Hematopoietic multipotent progenitor cell treated with erythropoietin and hydrocortisone succinate and interleukin-3 and kit ligand, for 6 days (in vitro differentiated cells): ENCODE measurements around the gene DDAH2.

ENCODE experiments used
- DNase-seq: peaks from one replicate; pipeline ENCODE4 v3.0.0-alpha.2; 2015

The DDAH2 gene

DNA sequence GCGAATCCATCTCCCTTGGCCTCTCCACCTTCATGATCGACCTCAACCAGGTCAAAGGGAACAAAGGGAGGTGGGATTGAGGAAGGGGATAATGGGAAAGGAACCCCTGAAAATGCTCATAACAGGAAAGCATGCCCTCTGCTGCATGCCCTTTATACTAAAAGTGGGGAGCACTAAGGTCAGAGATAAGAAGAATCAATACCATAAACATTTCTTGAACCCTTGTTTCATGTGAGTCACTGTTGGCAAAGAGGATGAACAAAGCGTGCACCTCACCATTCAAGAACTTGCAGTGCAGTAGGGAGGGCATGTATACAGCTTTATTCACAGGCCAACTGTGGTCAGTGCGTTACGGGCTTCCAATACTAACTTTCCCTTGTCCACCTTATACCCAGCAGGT, 31.7 kb upstream of the DDAH2 start:
- no peak for DNase-seq

DNA sequence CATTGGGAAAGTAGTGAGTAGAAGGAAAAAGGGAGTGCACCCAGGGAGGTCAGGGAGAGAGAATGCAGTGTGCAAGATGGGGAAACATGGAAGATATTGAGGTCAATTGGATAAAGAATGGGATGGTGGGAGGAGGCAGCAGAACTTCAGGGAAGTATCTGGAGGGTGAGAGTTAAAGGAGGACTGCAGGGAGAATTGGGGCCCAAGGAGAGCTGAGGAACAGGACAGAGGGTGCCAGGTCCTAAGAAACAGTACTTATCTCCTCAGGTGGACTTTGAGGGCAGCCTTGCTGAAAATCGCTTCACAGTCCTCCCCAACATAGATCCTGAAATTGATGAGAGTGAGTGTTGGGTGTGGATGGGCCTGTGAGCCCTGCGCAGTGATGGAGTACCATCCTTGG, 29.2 kb upstream of the DDAH2 start:
- no peak for DNase-seq

DNA sequence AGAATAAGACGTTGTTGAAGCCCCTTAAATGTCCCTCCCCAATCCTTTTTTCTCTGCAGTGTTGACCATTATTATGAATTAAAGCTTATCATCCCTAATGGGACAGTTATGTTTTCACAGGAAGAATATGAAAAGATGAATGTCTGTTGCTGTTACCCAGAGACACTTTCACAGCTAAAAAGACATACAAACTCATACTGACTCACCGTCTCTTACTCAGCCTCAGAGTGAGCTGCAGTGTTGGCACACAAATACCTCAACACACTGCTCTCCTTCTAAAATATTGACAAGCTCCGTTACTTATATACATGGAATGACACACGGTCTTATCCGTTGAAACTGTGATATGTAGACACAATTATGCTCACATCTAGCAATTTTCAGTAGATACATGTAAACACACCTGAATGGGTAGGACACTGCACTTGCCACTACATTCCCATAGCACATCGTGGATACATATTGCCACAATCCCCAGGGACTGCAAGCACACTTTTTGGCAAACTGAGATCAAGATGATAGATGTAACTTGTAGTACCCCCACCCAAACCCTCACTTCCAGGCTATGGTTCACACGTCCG, 23.7 kb upstream of the DDAH2 start:
- DNase-seq, result no peak

DNA sequence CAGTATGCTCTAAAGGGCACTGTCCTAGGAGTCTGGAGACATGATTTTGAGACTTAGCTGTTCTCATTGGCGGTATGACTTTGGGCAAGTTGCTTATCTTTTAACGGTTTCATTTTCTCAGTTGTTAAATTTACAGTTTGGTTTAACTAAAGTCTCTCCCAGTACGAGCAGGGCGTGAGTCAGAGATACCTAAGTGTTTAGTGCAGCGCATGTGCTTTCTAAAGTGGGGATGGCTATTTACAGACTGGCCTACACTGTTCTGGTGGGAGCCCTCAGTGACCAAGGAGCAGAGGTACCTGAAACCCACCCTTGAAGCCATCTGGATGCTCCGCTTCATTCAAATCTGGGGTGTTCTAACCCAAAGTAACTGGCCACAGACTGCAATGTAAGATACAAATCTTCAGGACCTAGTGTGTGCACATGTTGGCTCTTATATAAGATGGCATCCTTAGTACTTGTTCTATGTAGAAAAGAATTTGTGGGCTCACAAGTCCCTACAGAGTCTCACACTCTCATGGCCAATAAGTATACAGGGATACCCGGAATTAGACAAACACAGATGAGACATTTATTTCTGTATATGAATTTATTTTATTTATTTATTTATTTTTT, 21.4 kb upstream of the DDAH2 start:
- no peak for DNase-seq

DNA sequence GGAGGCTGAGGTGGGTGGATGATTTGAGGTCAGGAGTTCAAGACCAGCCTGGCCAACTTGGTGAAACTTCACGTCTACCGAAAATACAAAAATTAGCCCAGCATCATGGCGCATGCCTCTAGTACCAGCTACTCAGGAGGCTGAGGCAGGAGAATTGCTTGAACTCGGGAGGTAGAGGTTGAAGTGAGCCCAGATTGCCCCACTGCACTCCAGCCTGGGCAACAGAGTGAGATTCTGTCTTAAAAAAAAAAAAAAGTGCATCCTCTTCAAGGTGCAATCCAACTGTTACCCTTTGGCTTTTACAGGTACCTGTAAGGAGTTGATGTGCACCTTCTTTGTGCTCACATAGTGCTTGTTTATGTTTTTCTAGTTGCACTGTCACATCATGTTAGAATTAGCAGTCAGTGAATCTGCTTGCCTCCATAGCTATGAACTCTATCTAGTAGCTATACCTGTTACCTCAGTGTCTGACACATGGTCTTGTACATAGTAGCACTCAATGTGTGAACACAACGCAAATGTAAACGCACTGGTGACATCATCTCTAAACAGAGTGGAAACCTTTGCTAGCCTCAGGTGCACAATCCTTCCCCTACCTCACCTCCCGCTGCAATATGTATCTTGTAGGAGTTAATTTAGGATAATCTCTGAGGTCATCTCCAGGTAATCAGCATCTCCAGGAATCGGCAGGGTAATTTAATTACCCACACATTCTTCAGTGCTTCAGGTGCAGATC, 20.4 kb upstream of the DDAH2 start:
- no peak for DNase-seq

DNA sequence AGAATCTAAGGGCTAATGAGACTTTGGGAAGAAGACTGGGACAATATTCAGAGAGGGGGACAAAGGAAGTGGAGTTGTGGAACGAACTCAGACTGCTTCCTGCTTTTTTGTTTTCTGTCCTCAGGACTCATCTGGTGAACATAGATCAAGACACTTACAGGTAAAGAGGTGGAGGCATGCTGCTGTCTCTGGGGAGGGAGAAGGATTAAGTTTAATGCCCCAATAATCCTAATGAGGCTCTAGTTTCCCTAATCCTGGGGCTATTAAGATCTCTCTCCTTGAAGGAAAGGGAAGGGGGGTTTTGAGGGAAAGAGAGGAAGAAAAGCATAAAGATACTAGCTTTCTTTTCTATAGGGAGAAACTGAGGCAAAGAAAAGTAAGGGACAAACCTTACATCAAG, 15.3 kb upstream of the DDAH2 start:
- no peak for DNase-seq

DNA sequence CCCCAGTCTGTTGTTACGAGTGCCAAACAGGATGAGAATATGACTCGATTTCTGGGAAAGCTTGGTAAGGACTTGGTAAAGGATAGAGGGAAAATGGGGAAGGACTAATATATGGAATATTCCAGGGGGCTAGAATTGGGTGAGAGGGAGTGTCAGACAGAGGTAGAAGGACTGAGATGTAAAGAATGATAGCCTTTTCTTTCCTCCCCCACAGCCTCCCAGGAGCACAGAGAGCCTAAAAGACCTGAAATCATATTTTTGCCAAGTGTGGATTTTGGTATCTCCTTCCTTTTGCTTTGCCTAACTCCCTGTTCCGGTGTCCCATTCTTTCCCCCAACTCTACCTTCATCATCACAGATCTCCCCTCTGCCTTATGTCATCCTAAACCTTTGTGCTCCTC, 13.8 kb upstream of the DDAH2 start:
- no peak for DNase-seq

DNA sequence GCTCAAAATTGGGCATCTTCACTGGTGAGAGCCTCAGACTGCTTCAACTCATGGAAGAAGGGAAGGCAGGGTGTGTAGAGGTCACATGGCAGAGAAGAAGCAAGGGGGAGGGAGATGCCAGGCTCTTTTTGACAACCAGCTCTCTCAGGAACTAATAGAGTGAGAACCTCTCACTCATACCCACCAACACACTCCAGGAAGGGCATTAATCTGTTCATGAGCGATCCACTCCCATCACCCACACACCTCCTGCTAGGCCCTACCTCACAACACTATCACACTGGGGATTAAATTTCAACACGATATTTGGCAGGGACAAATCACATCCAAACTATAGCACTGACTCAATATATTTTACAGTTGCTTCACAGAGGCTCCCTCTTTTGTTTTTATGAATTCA, 12.7 kb upstream of the DDAH2 start:
- no peak for DNase-seq

DNA sequence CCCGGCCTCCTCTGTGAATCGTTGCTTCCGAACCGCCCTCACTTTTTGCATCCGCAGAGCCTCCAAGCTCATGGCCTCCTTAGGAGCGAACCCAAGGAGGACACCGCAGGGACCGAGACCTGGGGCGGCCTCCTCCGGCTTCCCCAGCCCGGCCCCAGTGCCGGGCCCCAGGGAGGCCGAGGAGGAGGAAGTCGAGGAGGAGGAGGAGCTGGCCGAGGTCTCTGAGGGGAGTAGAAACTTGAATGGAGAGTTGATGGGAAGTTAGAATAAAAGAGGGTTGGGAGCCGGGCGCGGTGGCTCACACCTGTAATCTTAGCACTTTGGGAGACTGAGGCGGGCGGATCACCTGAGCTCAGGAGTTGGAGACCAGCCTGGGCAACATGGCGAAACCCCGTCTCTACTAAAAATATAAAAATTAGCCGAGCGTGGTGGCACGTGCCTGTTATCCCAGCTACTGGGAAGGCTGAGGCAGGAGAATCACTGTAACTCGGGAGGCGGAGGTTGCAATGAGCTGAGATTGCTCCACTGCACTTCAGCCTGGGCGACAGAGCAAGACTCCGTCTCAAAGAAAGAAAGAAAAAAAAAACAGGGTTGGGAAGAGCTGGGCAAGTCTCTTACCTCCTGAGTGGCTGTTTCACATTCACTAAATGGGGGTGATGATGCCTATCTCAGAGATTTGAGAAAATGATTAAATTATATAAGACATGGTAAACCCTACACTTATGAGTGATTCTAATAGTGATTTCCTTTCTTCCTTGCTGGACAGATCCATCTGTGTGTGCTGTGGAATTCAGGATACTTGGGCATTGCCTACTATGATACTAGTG, 11.5 kb upstream of the DDAH2 start:
- DNase-seq, result peak; percentile 61

DNA sequence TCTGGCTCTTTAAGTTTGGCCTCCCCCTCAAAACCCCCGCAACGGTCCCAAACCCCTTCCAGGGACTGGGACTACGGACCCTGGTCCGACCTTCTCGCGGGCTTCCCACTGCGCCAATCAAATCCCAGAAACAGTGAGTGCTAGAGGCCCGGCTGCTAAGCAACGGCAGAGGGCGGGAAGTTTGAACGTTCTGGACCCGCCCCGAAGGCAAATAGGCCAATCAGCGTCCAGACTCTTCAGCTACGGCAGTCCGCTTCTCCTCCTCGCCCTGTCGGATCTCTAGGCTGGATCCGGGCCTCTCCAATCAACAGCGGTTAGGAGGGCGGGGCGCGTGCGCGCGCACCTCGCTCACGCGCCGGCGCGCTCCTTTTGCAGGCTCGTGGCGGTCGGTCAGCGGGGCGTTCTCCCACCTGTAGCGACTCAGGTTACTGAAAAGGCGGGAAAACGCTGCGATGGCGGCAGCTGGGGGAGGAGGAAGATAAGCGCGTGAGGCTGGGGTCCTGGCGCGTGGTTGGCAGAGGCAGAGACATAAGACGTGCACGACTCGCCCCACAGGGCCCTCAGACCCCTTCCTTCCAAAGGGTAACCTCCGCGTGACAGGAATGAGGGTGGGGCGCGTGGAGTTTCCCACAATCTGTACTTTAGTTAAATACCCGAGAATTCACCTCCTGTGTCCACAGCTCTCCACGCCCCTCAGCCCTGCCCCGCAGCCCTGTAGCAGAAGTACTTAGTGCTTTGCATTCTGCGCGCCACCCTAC, 10.7 kb upstream of the DDAH2 start, which contains the start of gene MSH5:
Gene MSH5 (plus strand): TSS at position 367 of the 758 bp plus-strand sequence. CDS start 462 bp downstream, outside the sequence.
- DNase-seq, result peak; percentile 100

DNA sequence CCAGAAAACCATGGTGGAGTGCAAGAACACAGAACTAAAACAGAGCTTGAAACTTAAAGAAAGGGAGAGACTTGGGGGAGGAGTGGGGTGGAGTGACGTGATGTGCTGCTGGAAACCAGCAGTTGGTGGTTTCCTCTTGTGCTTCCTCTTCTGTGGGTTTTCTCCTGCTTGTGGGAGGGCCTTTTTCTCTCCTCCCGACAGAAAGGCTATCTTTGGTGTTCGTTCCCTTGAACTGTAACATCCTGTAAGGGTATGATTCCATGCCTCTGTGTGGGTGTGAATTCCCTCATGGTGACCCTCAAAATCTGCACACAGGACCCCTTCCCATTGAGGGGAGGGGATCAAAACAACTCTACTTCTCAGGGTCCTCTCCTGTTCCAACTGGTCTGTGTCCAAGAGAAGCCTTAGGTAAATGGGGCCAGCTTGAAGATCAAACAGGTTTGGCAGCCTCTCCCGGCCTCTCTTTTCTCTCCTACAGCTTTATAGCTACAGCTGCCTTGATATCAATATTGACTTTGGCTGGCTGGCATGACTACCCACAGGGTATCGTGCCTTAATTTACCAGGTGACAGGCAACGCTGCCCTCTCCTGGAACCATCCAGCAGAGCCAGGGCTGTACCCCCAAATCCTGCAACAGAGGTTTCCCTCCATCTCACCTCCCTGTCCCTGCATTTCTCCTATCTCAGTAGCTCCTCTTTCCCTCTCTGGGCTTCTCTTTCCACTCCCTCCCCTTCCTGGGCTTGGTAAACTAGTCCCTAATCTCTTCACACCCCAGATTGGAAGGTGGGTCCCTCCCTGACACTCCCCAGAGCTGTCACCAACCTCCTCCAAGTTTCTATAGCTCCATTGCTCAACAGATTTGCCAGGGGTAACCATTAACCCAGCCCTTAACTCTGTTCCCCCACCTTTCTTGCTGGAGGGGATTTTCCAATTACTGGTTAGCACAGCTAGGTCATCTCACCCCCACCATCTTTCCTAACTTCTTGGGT, 9.2 kb upstream of the DDAH2 start:
- DNase-seq, result peak; percentile 96

DNA sequence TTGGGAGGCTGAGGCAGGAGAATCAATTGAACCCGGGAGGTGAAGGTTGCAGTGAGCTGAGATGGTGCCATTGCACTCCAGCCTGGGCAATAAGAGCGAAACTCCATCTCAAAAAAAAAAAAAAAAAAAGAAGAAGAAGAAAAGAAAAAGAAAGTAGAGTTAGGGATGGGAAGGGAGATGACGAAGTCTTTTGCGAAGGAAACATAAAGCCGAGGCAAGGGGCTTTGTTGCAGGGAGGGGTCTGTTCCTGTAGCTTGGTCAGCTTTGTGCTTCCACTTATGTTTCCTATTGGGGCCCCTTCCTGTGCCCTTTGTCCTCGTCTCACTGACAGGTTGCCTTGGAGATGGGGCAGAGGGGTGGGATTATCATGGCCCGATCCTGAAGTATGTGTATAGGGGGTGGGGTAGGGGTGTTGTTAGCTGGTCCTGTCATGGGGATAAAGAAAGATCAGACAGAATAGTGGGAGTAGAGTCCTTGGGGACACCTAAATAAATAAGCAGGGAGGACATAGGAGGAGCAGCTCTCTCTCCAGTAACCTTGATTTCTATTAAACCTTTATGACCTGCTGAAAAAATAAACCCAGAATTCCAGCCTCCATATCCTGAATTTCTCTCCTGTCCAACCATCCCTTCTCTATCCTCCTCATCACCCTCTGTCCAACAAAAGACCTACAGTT, 8.4 kb upstream of the DDAH2 start:
- DNase-seq, result peak; percentile 70

DNA sequence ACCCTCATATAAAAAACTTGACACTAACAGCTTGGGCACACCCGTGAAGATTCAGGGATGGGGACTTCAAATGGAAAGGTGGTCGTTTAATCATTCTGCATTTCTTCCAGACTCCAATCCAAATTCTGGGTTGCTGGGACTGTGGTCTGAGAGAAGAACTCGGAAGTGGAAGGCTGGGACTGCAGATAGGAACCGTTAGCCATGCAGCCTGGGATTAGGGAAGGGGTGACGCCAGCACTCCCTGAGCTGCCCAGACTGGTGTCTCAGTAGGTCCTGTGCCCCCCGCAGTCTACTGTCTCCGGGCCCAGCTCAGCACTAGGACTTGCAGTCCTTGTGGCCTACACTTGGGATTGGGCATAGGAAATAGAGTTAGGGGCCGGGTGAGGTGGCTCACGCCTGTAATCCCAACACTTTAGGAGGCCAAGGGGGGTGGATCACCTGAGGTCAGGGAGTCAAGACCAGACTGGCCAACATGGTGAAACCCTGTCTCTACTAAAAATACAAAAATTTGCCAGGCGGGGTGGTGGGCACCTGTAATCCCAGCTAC, 7.7 kb upstream of the DDAH2 start:
- DNase-seq, result no peak

DNA sequence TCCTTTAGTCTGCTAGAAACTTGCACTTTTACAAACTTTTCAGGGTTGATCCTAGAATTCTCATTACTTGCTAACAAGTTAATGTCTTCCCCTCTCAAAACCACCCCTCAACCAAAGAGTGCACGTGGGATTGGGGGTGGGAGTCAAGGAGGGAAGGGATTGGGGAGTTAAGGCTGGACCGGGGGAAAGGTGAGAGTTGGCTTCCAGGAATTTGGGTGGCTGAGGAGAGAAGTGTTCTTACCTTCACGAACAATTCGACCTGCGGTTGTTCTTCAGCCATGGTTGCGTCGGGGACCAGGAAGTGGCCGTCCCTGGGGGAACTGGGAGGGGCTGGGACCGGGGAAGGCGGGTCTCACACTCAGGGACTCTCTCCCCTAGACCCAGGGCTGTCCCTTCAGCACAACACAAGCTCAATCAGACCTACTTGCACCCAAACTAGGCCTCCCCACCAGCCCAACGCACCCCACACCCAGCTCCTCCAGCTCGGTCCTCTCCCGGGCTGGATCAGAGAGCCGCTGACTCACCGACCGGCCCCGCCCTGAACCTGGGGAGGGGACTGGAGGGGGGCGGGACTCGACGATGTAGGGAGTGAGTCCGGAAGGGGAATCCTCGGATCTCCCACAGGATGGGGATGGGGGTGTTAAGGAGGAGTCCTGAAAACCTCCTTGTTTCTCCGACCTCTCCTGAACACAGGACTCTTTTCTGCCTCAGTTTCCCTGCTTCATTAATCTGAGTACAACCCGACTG, 7.1 kb upstream of the DDAH2 start, which contains the start of gene CLIC1:
Gene CLIC1 (minus strand): TSS at position 510 of the 747 bp plus-strand sequence. CDS start 230 bp downstream, at position 280.
- peak; percentile 91 for DNase-seq

DNA sequence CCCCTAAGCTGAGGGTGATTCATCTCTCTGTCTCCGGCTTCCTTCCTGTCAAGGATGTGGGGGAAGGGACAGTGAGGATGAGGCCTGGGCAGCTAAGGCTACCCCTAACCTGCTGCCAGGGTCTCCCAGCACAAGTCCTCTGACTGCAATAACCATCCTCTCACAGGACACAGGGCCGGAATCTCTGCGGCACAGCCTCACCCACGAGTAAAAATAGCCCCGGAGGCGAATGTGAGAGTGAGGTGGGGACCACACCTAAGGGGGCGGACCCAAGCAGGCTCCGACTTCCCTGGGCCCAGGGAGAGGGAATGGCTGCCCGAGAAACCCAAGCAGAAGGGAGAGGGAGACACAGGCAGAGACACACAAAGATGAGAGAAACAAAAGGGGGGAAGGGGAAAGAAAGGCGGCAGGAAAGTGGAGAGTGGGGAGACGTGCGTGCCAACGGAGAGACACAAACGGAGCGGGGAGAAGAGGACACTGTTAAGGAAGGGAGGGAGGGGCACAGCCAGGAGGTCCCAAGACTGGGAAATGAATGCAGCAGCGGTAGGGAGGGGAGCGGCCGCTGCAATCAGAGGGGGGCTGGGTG, 5.8 kb upstream of the DDAH2 start:
- peak; percentile 80 for DNase-seq

DNA sequence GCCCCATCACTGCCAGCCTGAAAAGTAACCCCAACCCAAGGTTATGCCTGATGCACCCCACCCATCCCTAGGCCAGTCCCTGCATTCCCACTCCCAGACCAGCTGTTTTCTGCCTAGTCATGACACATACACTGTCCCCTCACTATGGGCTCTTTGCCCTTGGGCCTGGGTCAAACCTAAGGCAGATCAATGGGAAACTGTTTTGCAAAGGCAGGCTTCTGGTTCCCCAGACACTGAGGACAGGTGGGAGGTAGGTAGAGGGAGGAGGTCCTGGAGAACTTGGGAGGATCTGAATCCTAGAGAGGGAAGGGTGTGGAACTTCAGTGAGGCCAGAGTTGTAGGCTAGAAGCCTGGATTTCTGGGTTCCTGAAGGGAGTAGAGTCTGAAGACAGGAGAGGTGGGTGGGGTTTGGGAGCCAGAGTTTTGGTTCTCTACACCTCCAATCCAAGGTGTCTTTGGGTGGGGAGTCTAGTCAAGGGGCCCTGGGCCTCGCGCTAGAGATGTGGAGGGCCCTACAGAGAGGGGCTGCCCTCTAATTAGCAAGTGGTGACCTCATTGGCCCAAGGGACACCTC, 5.2 kb upstream of the DDAH2 start:
- no peak for DNase-seq

DNA sequence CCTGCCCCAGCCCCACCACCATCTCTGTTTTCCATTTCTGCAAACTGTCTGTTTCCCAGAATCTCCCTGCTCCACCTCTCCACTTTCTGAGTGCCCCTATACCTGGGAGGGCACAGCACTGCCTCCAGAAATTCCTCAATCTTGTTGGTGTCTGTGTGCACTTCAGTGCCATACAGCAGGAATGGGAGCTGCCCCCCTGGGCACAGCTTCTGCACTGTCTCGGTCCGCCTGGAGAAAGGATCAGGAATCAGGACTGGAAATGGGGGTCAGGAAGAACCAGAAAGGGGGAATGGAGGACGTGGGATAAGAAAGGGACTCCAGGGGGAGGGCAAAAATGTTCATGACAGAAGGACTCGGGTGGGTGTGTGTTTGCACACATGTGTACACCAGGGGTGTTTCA, 4.6 kb upstream of the DDAH2 start:
- no peak for DNase-seq

DNA sequence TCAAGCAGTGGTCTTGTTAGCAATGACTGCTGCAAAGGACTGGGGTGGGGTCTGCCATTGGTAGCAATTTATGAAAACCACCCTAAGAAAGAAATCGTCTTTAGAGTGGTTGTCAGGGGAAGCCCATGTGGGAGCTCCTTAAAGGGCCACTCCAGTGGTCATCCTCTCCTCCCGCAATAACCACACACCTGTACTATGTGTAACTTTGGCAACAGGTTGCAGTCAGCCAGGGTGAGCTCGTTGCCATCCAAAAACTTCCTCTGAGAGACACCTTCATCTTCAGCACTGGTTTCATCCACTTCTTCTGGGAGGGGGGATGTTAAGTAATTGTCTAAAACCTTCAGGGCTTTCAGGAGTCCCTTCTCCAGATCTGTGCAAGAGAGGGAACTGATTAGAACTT, 2.9 kb upstream of the DDAH2 start:
- no peak for DNase-seq

DNA sequence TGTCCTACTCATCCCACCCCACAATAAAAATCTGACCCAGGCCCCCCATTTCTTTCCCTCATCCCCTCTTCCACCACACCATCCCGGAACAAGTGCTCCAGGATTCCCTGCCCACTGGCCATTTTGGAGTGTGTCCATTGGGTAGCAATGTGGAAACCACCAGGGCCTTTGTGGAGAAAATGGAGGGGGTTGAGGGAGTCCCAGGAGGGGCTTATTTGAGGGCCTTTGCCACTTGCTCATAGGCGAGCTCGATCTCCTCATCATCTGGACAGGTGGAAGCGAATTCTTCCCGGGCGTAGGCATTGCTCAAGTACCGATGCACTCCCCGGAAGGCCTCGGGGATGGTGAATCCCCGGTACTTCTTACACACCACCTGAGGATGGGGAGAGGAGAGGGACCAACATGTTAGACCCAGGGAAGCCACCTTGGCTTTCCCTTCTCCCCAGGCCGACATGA, 1.6 kb upstream of the DDAH2 start:
- no peak for DNase-seq
